HepG2 (cell line): ENCODE results near the gene PSMD2. TPM values are rescaled to one million over a fixed set of nuclear protein-coding genes. Genes with fewer than 3 reads are reported as not detected.

Experiments used
- BRD4 ChIP-seq: sonication (generic); formaldehyde crosslinking; IDR thresholded peaks from 2 replicates; pipeline ENCODE4 v1.4.0; 2020; ENCODE audit warnings: missing genetic modification reagents
- HOXA5 ChIP-seq: sonication (generic); formaldehyde crosslinking; IDR thresholded peaks from 2 replicates; pipeline ENCODE4 v1.4.0; 2020; ENCODE audit warnings: missing genetic modification reagents
- KDM6A ChIP-seq: IDR thresholded peaks from 2 replicates; pipeline ENCODE4 v1.6.1; 2016; ENCODE audit warnings: low read depth
- NFYC ChIP-seq: IDR thresholded peaks from 2 replicates; pipeline ENCODE4 v1.6.1; 2016; ENCODE audit warnings: missing genetic modification reagents, missing compliant biosample characterization
- RFX1 ChIP-seq: fragments of 450-650 bp; IDR thresholded peaks from 2 replicates; pipeline ENCODE4 v1.6.1; 2017
- SALL2 ChIP-seq: sonication (generic); formaldehyde crosslinking; IDR thresholded peaks from 2 replicates; pipeline ENCODE4 v1.8.1; 2023; ENCODE audit warnings: mild to moderate bottlenecking, missing genetic modification reagents, inconsistent platforms
- SP1 ChIP-seq, 2 experiments: fragments of 450-650 bp in 1 of 2; sonication (generic) in 1 of 2; formaldehyde crosslinking in 1 of 2; IDR thresholded peaks; 2 replicates each; pipeline versions ENCODE4 v1.4.0 to v1.6.1; 2016 to 2020; ENCODE audit warnings: missing genetic modification reagents in 1 of 2
- ZNF296 ChIP-seq: sonication (generic); formaldehyde crosslinking; conservative IDR thresholded peaks from 2 replicates; pipeline ENCODE4 v1.5.0; 2020; ENCODE audit warnings: mild to moderate bottlenecking, missing genetic modification reagents
- ZNF468 ChIP-seq: sonication (generic); formaldehyde crosslinking; IDR thresholded peaks from 2 replicates; pipeline ENCODE4 v1.8.0; 2022; ENCODE audit warnings: mild to moderate bottlenecking, moderate library complexity, missing genetic modification reagents
- ZNF670 ChIP-seq: sonication (generic); formaldehyde crosslinking; IDR thresholded peaks from 2 replicates; pipeline ENCODE4 v1.8.0; 2022; ENCODE audit warnings: mild to moderate bottlenecking, missing genetic modification reagents, borderline replicate concordance
- polyA plus RNA-seq, 8 experiments: library from polyadenylated mRNA; depleted of rRNA in 3 of 8; stranded (reverse) in 7 of 8; unstranded in 1 of 8; fragments of >200 nt; fragmentation: Illumina TruSeq in 4 of 8; extraction: Trizol in 4 of 8; gene quantifications; 2 replicates each; pipeline versions ENCODE4 v1.2.1 to v1.2.3, GENCODE V29; 2011 to 2016; ENCODE audit warnings: low read depth in 4 of 8, missing spikeins in 1 of 8, mixed read lengths in 1 of 8; ENCODE audit not compliant: insufficient read depth in 1 of 8
- total RNA-seq, 5 experiments: library from RNA; depleted of rRNA; stranded (reverse); fragments of >200 nt; fragmentation: Illumina TruSeq; extraction: Trizol; gene quantifications; 2 replicates each; pipeline ENCODE4 v1.2.3, GENCODE V29; 2016; ENCODE audit warnings: low read depth in 1 of 5
- TF ChIP-seq, protein P1 (sequence below): sonication (generic); formaldehyde crosslinking; IDR thresholded peaks from 2 replicates; pipeline ENCODE4 v1.5.1; 2020; ENCODE audit warnings: mild to moderate bottlenecking, missing genetic modification reagents, borderline replicate concordance
- TF ChIP-seq, protein P2 (sequence below): sonication (generic); formaldehyde crosslinking; IDR thresholded peaks from 2 replicates; pipeline ENCODE4 v1.4.0; 2020; ENCODE audit warnings: missing genetic modification reagents, low read depth, mild to moderate bottlenecking, borderline replicate concordance
- TF ChIP-seq, protein P3 (sequence below): sonication (generic); formaldehyde crosslinking; IDR thresholded peaks from 2 replicates; pipeline ENCODE4 v1.5.0; 2020; ENCODE audit warnings: missing genetic modification reagents, mild to moderate bottlenecking, borderline replicate concordance
- TF ChIP-seq, protein P4 (sequence below): sonication (generic); formaldehyde crosslinking; IDR thresholded peaks from 2 replicates; pipeline ENCODE4 v1.9.0; 2021; ENCODE audit warnings: missing genetic modification reagents, mild to moderate bottlenecking, borderline replicate concordance
- TF ChIP-seq, protein P5 (sequence below): sonication (generic); formaldehyde crosslinking; conservative IDR thresholded peaks from 2 replicates; pipeline ENCODE4 v1.8.1; 2023; ENCODE audit warnings: missing genetic modification reagents

Gene PSMD2
- total and polyA plus RNA-seq, 2 of the 13 experiments (the other 11 are each of a cell fraction or from before 2014, with no cell fraction given): 125 to 200 TPM

DNA sequence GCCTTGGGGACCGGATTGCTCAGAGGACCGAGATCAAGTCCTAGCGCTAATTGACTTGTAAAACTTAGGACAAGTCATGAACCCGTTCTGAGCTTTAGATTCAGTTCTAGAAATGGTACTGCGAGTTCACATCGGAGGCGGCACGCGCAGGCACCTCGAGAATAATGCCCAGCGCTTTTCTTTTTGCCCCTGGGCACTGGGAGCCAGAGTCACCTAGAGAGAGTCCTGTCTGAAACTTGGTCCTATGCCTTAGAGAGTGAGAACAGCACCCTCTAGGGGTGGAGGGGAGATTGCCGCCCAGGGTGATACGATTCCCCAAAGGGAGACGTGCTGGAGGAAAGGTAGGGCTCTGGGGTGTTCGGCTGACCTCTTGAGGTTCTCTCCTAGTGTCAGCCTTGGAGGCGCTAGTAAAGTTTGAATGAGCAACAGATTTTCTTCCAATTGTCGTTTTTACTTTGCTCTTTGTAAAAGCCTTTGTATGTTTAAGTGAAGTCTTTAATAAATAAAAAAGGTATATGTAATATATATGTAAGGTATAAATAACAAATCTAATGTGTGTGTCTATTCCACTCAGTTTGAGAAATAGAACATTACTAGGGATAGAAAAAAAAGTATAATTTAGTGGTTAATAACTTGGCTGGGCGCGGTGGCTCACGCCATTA, 48.7 kb upstream of the PSMD2 start (continued):
- TF ChIP-seq, protein P1, sequence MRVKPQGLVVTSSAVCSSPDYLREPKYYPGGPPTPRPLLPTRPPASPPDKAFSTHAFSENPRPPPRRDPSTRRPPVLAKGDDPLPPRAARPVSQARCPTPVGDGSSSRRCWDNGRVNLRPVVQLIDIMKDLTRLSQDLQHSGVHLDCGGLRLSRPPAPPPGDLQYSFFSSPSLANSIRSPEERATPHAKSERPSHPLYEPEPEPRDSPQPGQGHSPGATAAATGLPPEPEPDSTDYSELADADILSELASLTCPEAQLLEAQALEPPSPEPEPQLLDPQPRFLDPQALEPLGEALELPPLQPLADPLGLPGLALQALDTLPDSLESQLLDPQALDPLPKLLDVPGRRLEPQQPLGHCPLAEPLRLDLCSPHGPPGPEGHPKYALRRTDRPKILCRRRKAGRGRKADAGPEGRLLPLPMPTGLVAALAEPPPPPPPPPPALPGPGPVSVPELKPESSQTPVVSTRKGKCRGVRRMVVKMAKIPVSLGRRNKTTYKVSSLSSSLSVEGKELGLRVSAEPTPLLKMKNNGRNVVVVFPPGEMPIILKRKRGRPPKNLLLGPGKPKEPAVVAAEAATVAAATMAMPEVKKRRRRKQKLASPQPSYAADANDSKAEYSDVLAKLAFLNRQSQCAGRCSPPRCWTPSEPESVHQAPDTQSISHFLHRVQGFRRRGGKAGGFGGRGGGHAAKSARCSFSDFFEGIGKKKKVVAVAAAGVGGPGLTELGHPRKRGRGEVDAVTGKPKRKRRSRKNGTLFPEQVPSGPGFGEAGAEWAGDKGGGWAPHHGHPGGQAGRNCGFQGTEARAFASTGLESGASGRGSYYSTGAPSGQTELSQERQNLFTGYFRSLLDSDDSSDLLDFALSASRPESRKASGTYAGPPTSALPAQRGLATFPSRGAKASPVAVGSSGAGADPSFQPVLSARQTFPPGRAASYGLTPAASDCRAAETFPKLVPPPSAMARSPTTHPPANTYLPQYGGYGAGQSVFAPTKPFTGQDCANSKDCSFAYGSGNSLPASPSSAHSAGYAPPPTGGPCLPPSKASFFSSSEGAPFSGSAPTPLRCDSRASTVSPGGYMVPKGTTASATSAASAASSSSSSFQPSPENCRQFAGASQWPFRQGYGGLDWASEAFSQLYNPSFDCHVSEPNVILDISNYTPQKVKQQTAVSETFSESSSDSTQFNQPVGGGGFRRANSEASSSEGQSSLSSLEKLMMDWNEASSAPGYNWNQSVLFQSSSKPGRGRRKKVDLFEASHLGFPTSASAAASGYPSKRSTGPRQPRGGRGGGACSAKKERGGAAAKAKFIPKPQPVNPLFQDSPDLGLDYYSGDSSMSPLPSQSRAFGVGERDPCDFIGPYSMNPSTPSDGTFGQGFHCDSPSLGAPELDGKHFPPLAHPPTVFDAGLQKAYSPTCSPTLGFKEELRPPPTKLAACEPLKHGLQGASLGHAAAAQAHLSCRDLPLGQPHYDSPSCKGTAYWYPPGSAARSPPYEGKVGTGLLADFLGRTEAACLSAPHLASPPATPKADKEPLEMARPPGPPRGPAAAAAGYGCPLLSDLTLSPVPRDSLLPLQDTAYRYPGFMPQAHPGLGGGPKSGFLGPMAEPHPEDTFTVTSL: peak; percentile 18; the same call in 1 of the 2 replicates
- TF ChIP-seq, protein P2, sequence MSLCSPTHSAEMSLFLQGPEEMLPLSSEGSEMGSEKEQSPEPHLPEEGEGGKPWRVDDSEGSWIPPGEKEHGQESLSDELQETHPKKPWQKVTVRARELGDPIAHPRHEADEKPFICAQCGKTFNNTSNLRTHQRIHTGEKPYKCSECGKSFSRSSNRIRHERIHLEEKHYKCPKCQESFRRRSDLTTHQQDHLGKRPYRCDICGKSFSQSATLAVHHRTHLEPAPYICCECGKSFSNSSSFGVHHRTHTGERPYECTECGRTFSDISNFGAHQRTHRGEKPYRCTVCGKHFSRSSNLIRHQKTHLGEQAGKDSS (CRISPR knock-in tag): no peak
- TF ChIP-seq SALL2 (CRISPR knock-in tag) (no peak), NFYC (CRISPR knock-in tag) (no peak), KDM6A (CRISPR knock-in tag) (no peak), ZNF670 (CRISPR knock-in tag) (peak; percentile 2; the same call in 1 of the 2 replicates), RFX1 (no peak), HOXA5 (CRISPR knock-in tag) (0 out of 2 replicates have a peak, but pooled peaks have one; percentile 26), ZNF468 (CRISPR knock-in tag) (no peak), ZNF296 (CRISPR knock-in tag) (no peak), BRD4 (CRISPR knock-in tag) (0 out of 2 replicates have a peak, but pooled peaks have one; percentile 8), SP1 (IDR thresholded peaks at IDR 0.05) (no peak), SP1 (CRISPR knock-in tag; IDR thresholded peaks at IDR 0.05) (no peak)
- TF ChIP-seq, protein P3, sequence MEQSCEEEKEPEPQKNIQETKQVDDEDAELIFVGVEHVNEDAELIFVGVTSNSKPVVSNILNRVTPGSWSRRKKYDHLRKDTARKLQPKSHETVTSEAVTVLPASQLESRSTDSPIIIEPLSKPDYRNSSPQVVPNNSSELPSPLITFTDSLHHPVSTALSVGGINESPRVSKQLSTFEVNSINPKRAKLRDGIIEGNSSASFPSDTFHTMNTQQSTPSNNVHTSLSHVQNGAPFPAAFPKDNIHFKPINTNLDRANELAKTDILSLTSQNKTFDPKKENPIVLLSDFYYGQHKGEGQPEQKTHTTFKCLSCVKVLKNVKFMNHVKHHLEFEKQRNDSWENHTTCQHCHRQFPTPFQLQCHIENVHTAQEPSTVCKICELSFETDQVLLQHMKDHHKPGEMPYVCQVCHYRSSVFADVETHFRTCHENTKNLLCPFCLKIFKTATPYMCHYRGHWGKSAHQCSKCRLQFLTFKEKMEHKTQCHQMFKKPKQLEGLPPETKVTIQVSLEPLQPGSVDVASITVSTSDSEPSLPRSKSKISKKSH (CRISPR knock-in tag): no peak
- TF ChIP-seq, protein P4, sequence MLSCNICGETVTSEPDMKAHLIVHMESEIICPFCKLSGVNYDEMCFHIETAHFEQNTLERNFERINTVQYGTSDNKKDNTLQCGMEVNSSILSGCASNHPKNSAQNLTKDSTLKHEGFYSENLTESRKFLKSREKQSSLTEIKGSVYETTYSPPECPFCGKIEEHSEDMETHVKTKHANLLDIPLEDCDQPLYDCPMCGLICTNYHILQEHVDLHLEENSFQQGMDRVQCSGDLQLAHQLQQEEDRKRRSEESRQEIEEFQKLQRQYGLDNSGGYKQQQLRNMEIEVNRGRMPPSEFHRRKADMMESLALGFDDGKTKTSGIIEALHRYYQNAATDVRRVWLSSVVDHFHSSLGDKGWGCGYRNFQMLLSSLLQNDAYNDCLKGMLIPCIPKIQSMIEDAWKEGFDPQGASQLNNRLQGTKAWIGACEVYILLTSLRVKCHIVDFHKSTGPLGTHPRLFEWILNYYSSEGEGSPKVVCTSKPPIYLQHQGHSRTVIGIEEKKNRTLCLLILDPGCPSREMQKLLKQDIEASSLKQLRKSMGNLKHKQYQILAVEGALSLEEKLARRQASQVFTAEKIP (CRISPR knock-in tag): no peak
- TF ChIP-seq, protein P5, sequence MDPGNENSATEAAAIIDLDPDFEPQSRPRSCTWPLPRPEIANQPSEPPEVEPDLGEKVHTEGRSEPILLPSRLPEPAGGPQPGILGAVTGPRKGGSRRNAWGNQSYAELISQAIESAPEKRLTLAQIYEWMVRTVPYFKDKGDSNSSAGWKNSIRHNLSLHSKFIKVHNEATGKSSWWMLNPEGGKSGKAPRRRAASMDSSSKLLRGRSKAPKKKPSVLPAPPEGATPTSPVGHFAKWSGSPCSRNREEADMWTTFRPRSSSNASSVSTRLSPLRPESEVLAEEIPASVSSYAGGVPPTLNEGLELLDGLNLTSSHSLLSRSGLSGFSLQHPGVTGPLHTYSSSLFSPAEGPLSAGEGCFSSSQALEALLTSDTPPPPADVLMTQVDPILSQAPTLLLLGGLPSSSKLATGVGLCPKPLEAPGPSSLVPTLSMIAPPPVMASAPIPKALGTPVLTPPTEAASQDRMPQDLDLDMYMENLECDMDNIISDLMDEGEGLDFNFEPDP (CRISPR knock-in tag): 0 out of 2 replicates have a peak, but pooled peaks have one; percentile 54
